DOHH2 (cell line): ENCODE results near the gene RASAL2.

Experiments
- H3F3A ChIP-seq: fragments of 200-600 bp; sonication (generic), shearing (Covaris generic); 2 replicates; pipeline ENCODE4 v1.6.0; 2016; ENCODE audit warnings: antibody characterized with exemption, mild to moderate bottlenecking; ENCODE audit not compliant: control insufficient read depth, insufficient read depth
- H3K27ac ChIP-seq: fragments of 200-600 bp; sonication (generic); 2 replicates; pipeline ENCODE4 v1.5.1; 2014; ENCODE audit warnings: low read depth, mild to moderate bottlenecking, low read length, moderate library complexity
- H3K27me3 ChIP-seq: fragments of 200-600 bp; sonication (generic); 2 replicates; pipeline ENCODE4 v1.6.1; 2014; ENCODE audit warnings: mild to moderate bottlenecking, low read length, mixed read lengths; ENCODE audit not compliant: control insufficient read depth
- H3K36me3 ChIP-seq: fragments of 200-600 bp; sonication (generic); 2 replicates; pipeline ENCODE4 v1.6.1; 2014; ENCODE audit warnings: mild to moderate bottlenecking, low read length, moderate library complexity, mixed read lengths; ENCODE audit not compliant: control insufficient read depth
- H3K4me1 ChIP-seq: fragments of 200-600 bp; sonication (generic); 2 replicates; pipeline ENCODE4 v1.6.1; 2014; ENCODE audit warnings: mild to moderate bottlenecking, low read length, mixed read lengths; ENCODE audit not compliant: control insufficient read depth
- H3K4me2 ChIP-seq: fragments of 200-600 bp; sonication (generic); 2 replicates; pipeline ENCODE4 v1.6.0; 2014; ENCODE audit warnings: mild to moderate bottlenecking, low read length, moderate library complexity
- H3K4me3 ChIP-seq: fragments of 200-600 bp; sonication (generic); 2 replicates; pipeline ENCODE4 v1.5.1; 2014; ENCODE audit warnings: mild to moderate bottlenecking, low read length, mixed read lengths
- H3K79me2 ChIP-seq: fragments of 200-600 bp; sonication (generic); 2 replicates; pipeline ENCODE4 v1.6.1; 2014; ENCODE audit warnings: mild to moderate bottlenecking, low read length, mixed read lengths; ENCODE audit not compliant: control insufficient read depth
- H3K9me2 ChIP-seq: fragments of 200-600 bp; sonication (generic); replicated peaks from 2 replicates; pipeline ENCODE4 v1.6.1; 2014; ENCODE audit warnings: mild to moderate bottlenecking, low read length, mixed read lengths; ENCODE audit not compliant: control insufficient read depth
- H3K9me3 ChIP-seq: fragments of 200-600 bp; sonication (generic); 2 replicates; pipeline ENCODE4 v1.6.1; 2014; ENCODE audit warnings: antibody characterized with exemption, low read length, mixed read lengths; ENCODE audit not compliant: control insufficient read depth, insufficient read depth
- H4K20me1 ChIP-seq: fragments of 200-600 bp; sonication (generic); 2 replicates; pipeline ENCODE4 v1.6.0; 2014; ENCODE audit warnings: low read depth, mild to moderate bottlenecking, antibody characterized with exemption, low read length, moderate library complexity; ENCODE audit not compliant: control insufficient read depth, insufficient read depth
- CTCF ChIP-seq: fragments of 200-600 bp; sonication (generic); IDR thresholded peaks from one replicate; pipeline ENCODE4 v1.5.1; 2014; ENCODE audit warnings: antibody characterized with exemption, mild to moderate bottlenecking, low read depth, low read length; ENCODE audit not compliant: poor library complexity, severe bottlenecking
- EZH2phosphoT487 ChIP-seq: fragments of 200-600 bp; sonication (generic); IDR thresholded peaks from 2 replicates; pipeline ENCODE4 v1.6.1; 2017; ENCODE audit warnings: borderline replicate concordance, mild to moderate bottlenecking, antibody characterized with exemption, low read length, moderate library complexity, mixed read lengths

RASAL2 gene

GRCh38 chr1:178109348-178110143 is 15.6 kb downstream of the RASAL2 start:
- no peaks in the 10 kb centered on the region for H3K9me3 ChIP-seq
- H3K4me1 ChIP-seq, result no peaks in the 10 kb centered on the region
- no peaks in the 10 kb centered on the region for H3K9me2 ChIP-seq
- no peaks in the 10 kb centered on the region for H3F3A ChIP-seq
- no peaks in the 10 kb centered on the region for H4K20me1 ChIP-seq
- TF ChIP-seq EZH2phosphoT487, result no peak
- no peak for TF ChIP-seq CTCF
- H3K27ac ChIP-seq, result no peak overlapping the region
- peaks cover 6% of the 10 kb centered on the region; the same call in 1 of the 2 replicates for H3K27me3 ChIP-seq
- H3K36me3 ChIP-seq, result no peaks in the 10 kb centered on the region
- no peak overlapping the region for H3K4me2 ChIP-seq
- no peak overlapping the region for H3K4me3 ChIP-seq
- no peaks in the 10 kb centered on the region for H3K79me2 ChIP-seq

- Histone ChIP-seq H3K27ac (no peak overlapping the region), H3K79me2 (no peaks in the 10 kb centered on the region), H3F3A (no peaks in the 10 kb centered on the region), H3K4me3 (no peak overlapping the region), H4K20me1 (no peaks in the 10 kb centered on the region), H3K27me3 (no peaks in the 10 kb centered on the region), H3K9me3 (no peaks in the 10 kb centered on the region), H3K9me2 (no peaks in the 10 kb centered on the region), H3K4me1 (no peaks in the 10 kb centered on the region), H3K36me3 (no peaks in the 10 kb centered on the region), H3K4me2 (no peak overlapping the region)
- no peak for TF ChIP-seq CTCF
- no peak for TF ChIP-seq EZH2phosphoT487
Measured at GRCh38 chr1:178115260-178115659, 21.4 kb downstream of the RASAL2 start.

GRCh38 chr1:178118524-178118923 is 24.6 kb downstream of the RASAL2 start:
- no peak for TF ChIP-seq CTCF
- TF ChIP-seq EZH2phosphoT487, result no peak
- Histone ChIP-seq H3K9me3 (no peaks in the 10 kb centered on the region), H3K9me2 (no peaks in the 10 kb centered on the region)

More at GRCh38 chr1:178118524-178118923, 24.6 kb downstream of the RASAL2 start:
- Histone ChIP-seq H3K27ac (no peak overlapping the region), H4K20me1 (no peaks in the 10 kb centered on the region), H3K4me1 (no peaks in the 10 kb centered on the region), H3K36me3 (no peaks in the 10 kb centered on the region), H3K79me2 (no peaks in the 10 kb centered on the region), H3K4me2 (no peak overlapping the region), H3K4me3 (no peak overlapping the region), H3F3A (no peaks in the 10 kb centered on the region), H3K27me3 (0 out of 2 replicates have a peak, but pooled peaks cover 2% of the 10 kb centered on the region)
